HG02571 (cell line): Measurements from ENCODE around the gene HINT3.
"Not testable (repeated sequence)": the region's sequence is repeated elsewhere in the genome, so short reads cannot be mapped to it uniquely, and the experiment has no call there.

Source experiments
- ATAC-seq: cut with Tn5 transposase; IDR thresholded peaks from one replicate; pipeline ENCODE4 v1.9.1; 2021; ENCODE audit warnings: mild to moderate bottlenecking, moderate library complexity; ENCODE audit not compliant: unreplicated experiment

HINT3 gene

DNA sequence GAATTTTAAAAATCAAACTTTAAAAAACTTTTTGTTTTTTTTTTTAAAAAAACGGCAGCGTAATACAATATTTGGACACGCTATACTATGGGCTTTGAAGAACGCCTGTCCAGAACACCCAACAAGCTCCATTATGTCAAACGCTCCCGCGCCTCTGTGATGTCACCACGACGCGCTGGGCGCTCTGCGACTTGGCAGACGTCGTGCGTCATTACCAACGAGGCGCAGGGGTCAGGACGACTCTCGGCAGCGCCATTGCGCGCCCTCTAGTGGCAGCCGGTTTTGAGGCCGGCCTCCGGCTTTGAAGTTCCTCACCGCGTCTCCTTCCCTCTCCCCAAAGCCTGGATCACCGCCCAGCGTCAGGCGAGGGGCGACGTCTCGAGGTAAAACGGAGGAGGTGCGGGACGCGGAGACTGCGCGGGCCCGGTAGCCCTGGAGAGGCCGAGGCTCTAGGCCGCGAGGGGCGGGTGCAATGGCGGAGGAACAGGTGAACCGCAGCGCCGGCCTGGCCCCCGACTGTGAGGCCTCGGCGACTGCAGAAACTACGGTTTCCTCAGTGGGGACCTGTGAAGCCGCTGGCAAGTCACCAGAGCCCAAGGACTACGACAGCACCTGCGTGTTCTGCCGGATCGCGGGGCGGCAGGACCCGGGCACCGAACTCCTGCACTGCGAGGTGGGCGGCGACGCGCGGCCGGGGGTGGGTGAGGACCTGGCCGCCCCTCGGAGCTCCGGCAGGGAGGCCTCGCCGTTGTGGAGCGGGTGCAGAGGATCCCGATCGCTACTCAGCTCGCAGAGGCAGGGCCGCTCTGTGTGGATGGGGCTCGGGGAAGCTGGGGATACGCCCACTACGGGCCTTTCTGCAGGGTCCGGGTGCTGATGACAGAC, at the start of gene HINT3:
Gene HINT3 (plus strand): TSS at position 265 of the 885 bp plus-strand sequence. CDS start 208 bp downstream, at position 473.
- peak; percentile 90 for ATAC-seq

DNA sequence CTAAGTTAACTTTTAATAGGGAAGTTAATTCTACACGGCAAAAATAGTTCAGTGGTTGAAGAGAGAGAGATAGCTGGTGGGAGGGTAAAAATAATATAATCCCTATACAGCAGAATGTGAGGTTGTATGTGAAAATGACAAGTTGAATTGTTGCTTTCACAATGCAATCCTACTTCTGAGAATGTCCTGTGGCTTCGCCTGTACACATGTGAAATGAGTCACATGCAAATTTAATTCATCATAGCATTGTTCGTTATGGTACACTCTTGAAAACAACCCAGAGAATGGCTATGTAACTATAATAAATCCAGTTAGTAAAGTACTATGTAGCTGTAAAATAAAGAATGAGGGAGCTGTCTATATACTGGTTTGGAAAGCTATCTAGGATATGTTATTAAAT, 46.0 kb upstream of the HINT3 start:
- peak; percentile 98 for ATAC-seq

DNA sequence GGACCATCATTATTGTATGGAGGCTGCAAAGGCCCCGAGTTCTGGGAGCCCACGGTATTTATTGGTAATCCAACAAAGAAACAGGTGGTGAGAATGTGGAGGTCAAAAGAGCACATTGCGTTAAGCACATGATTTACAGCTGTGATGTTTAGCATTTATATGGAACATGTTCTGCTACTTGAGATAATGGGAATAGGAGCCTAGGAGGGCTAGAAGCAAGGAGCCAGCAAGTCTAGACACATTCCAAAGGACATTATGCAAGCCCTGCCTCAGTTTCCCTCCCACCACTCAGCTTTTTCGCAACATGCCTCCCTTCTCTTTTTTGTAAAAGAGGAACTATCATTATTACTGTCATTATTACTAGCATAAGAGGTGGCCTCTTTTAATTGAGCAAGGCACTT, 45.5 kb upstream of the HINT3 start:
- not testable (repeated sequence) for ATAC-seq

DNA sequence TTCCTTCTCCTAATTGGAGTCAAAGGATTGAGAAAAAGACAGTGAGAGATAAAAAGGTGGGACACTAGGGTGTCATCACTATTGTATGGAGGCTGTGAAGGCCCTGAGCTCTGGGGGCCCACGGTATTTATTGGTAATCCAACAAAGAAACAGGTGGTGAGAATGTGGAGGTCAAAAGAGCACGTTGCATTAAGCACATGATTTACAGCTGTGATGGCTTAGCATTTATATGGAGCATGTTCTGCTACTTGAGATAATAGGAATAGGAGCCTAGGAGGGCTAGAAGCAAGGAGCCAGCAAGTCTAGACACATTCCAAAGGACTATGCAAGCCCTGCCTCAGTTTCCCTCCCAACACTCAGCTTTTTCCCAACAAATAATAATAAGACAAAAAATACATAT, 44.1 kb upstream of the HINT3 start:
- ATAC-seq: not testable (repeated sequence)

DNA sequence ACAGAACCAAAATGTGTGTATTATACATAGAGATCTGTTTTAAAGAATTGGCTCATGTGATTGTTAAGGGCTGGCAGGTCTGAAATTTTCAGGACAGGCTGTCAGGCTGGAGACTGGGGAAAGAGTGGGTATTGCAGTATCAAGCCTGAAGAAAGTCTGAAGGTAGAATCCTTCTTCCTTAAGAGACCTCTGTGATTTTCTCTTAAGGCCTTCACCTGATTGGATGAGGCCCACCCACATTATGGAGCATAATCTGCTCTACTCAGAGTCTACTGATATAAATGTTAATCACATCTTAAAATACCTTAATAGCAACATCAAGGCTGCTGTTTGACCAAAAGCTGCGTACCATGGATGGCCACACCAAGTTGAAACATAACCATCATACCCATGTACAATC, 43.4 kb upstream of the HINT3 start:
- ATAC-seq: no peak

DNA sequence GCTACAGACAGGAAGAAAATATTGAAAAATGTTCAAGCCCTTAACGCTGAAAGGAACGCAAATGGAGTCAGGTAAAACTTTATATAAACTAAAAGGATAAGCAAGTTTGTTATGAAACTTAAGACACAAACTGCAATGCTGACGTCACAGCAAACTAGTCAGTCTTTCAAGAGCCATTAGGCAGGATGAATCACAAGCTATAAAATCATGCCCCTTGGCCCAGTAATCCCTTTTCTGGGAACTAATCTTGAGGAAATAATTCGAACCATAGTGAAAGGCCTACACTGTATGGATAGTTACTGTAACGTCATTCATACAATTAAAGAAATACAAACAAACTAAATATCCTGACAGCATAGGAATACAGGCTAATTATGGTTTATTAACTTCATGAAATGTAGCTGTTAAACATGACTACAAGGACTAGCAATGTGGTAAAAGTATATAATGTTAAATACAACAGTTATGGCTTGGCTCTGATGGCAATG, 42.7 kb upstream of the HINT3 start:
- ATAC-seq: no peak

DNA sequence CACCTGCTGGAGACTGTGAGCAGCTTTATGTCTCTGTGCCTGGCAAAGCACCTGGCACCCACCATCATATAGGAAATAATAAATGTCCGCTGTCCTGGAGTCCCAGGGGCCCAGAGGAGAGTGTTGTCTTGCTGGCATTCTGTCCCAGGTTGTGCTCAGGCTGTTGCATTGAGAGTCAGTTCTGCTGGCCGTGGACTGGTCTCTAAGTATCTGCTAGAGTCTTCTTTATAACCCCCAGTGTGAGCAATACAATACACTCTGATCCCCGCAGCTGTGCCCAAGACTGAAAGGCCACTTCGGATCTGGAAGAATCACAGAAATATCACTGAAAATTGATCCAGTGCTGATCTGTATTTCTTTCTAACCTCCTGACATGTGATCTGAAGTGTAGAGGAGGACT, 38.3 kb upstream of the HINT3 start:
- ATAC-seq: no peak

DNA sequence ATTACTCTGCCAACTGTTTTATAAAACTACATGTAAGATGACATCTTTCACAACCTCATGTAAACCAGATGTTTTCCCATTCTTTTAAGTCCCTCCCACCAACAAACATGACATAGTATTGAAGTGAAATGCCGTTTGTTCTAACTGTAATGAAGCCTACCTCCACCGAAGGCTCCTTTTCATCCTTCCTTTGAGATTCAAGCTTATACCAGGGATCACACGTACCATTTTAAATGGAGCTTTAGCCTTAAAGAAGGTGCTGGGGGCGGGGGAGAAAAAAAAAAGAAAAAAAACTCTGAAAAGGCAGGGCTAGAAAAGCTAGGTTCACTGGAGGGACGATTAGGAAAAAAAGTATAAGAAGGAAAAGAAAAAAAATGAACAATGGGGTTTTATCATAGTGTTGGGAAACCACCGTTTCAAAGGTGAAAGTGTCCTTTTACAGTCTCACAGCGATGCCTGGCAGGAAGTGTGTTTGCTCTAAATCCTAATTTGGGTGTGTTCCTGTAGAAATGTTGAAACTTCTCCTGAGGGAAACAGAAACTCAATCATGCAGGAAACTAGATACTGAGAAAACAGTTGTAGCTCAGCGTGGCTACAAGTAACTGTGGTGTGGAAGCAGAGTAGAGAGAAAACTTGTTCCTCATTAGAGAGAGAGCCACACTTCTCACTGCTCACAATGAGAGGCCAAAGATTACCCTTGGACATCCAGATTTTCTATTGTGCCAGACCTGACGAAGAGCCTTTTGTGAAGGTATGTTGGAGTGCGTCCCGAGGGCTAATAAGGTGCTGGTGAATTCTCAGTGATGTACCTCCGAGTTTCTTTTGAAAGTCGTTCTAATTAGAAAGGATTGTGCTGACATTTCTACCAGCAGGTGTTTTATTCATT, 37.6 kb upstream of the HINT3 start:
- peak; percentile 94 for ATAC-seq

DNA sequence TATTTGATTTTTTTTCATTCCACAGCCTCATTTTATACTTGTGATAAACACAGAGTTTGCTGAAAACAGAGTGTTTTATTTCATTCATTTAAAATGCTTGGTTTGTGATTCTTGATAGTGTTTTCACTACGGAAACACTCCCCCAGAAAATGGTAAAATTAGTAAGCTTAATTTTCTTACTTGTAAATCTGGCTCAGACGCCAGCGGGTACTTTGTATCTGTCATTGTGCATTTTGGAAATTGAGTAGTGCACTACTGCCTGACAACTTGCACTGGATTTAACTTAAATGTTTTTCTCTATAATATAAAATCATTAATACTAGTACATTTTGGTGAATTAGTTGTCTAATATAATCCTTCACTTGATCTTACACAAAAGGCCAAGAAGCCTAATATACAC, 37.0 kb upstream of the HINT3 start:
- ATAC-seq: peak; percentile 13

DNA sequence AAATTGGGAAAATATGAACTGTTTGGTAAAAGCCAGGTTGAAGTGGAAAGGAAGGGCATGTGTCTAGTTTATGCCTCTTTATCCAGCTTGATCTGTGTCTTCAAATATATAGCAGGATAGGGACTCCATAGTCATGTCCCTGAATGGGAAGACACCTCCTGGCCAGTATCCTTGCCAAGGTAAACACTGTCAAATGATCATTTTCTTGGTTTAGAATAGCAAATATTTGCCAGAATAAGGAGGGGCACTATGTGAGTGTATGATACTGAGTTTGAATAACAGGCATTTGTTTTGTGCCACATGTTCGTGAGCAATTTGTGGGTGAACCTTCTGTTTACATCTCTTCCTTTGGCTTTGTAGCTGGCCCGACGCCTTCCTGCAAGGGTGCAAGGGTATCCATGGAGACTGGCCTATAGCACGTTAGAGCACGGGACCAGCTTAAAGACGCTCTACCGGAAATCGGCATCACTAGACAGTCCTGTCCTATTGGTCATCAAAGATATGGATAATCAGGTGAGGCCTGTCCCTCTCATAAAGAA, 34.2 kb upstream of the HINT3 start:
- ATAC-seq: no peak

DNA sequence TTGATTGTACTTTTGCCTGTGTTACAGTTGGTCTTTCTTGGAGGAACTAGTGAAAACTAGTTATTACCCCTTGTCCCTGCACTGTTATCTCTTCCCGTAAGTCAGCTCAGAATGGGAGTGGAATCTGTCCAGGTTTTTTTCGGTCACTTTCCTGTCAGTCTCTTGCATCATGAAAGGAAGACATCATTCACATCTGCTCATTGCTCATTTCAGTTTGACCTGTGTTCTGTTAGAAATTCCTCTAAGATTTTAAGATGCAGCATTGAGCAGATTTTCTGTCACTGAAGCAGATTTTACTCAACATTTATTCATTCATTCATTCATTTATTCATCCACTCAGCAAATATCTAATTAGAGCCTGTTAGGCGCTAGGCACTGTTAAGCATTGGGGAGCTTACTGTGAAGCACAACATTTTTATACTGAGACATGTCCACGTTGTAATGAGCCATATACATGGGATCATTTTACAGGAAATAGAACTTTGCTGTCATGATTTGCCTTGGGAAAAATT, 33.1 kb upstream of the HINT3 start:
- no peak for ATAC-seq

DNA sequence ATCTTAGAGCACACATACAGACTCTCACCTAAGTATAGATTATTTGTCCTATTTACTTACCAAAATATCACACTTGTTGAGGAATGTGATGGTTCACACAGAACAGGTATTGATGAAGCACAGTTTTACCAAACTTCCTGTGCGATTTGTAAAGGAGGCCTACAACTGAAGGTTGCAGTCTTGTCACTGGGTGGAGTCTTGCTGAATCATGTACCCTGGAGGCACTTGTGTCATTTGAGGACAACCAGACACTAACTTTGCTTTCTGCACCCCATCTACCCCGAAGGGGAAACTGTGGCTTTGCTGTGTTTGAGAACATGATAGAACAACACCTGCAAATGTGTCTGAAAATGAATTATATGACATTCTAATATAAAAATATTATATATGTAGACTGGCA, 32.4 kb upstream of the HINT3 start:
- no peak for ATAC-seq

DNA sequence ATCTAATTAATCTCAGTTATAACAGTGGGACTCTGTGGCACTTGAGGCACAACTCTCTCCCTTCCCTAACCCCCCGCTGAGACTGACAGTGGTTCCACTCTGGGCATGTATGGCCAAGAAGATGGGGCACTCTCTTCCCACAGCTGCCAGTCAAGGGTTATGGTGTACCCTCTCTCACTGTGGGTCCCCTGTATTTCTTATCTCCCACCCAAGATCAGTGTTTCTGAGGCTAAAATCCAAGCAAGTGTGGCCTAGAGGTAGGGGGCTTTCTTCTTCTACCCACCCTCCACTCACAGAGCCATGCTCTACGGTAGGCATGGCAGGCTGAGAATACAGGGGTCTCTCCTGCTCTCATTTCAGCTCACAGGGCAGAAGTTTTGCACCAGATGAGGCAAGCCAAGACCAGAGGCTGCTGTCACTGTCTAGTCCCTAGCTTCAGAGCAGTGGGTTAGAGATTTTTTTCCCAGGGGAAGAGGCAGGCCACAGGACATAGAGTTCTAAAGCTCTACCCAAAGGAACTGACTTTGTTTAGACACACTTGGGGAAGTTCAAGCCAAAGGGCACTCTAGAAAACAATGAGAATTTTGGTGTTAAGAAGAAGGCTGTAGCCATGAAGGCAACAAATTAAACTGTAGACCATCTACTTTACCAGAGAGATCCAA, 31.7 kb upstream of the HINT3 start:
- ATAC-seq: no peak

DNA sequence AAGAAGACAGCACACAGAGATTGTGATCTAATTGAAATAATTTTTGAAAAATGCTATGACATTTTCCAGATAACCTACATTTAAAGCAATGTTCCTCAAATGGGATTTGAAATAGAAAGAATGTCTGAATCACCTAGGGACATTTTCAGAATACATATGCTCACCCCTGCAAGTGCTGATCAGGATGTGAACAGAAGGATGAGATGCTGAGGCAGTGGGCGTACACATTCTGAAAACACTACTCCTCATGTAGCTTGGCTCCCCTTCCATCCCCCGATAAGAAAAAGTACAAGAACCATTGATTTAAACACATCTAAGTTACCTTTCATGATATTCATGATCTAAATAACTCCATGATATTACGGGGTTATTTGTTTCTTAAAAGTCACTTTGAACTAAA, 29.9 kb upstream of the HINT3 start:
- no peak for ATAC-seq

DNA sequence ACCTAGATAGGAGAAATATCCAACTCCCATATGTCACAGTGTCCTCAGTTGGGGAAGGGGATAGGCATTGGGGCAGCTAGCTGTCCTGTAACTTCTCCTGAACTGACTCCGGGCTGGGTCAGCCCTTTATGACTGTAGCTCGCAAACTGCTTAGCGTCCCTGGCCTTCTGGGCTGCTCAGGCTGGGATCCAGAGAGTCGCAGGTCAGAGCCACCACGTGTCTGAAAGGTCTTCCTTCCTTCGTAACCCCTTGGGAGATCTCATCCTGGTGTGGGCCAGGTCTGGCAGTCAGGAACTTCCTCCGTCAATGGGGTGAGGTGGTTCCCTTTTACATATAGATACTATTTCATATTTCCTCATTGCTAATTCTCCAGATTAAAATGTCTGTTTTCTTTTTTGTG, 28.8 kb upstream of the HINT3 start:
- ATAC-seq: no peak

DNA sequence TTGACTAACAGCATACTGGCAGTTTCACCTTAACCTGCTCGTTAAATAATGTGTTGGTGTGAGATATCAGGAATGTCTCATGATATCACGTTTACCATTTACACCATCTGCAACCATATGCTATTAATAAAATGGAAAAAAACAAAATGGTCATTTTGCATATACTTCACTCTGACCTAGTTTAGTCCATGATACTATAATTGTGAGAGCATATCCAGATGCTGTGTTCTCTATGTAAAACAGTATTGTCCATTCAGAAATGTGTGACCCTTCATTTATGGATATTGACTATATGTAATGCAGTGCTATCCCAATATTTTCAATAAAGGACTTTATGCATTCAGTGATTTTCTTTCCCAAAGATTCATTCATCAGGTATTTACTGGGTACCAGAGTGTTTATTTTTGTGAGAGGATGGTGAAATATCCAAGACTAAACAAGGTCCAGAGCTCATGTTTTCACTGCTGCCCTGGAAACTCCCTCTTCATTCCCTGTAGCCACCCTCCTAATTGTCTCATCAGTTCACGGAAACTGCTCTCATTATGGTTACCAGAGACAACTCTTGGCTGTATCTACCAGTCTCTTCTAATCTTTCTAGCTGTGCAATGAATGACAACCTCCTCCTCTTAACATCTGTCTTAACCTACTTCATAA, 25.7 kb upstream of the HINT3 start:
- no peak for ATAC-seq

DNA sequence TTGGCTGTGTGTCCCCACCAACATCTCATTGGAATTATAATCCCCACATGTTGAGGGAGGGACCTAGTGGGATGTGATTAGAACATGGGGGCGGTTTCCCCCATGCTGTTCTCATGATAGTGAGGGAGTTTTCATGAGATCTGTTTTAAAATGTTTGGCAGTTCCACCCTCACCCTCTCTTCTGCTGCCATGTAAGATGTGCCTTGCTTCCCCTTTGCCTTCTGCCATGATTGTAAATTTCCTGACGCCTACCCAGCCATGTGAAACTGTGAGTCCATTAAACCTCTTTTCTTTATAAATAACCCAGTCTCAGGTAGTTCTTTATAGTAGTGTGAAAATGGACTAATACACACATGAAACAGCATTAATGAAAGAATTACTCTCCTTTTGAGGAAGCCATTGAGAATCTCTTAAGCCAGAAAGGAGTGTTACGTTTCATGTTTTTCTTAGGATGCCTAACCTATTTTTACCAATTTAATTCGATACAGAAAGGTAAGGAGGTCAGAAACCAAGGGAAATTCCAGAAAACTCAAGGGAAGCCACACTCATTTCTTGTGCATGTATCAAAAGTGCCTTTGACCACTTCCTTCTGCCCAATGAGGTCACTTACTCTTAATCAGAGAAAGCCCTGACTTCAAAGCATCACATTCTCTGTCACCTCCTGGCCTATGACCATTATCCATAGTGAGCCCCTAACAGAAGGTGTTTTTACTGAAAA, 24.7 kb upstream of the HINT3 start:
- ATAC-seq: no peak

DNA sequence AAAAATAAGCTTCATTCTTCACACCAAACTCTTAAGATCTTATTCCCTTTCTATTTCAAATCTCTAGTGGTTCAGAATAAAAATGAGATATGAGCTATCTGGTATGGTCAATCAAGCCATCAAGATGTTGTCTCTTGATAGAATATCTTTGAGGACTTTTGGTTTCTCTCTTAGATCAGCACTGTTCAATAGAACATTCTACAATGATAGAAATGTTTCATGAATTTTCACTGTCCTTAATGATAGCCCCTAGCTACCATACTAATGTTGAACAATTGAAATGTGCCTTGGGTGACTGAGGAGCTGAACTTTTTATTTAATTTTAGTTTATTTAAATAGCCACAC, 24.1 kb upstream of the HINT3 start:
- no peak for ATAC-seq

DNA sequence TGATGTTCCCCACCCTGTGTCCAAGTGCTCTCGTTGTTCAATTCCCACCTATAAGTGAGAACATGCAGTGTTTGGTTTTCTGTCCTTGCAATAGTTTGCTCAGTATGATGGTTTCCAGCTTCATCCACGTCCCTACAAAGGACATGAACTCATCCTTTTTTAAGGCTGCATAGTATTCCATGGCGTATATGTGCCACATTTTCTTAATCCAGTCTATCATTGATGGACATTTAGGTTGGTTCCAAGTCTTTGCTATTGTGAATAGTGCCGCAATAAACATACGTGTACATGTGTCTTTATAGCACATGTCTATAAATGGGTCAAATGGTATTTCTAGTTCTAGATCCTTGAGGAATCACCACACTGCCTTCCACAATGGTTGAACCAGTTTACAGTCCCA, 21.1 kb upstream of the HINT3 start:
- ATAC-seq: not testable (repeated sequence)

DNA sequence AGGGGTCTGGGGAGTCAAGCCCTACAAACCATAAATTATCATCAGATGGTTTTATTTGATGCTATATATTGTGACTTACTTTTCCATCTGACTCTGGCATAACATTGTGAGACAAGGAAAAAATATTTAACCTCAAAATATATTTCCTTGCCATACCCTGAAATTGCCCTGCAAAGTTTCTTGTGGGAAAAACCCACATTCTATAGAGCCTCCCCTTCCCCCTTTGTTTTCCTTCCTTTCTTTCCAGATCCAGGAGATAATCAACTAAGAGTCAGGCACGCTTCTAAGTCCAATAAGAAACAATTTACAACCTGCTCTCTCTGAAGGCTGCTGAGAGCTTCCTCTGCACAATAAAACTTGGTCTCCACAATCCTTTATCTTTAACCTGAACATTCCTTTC, 17.5 kb upstream of the HINT3 start:
- no peak for ATAC-seq
